Brain microvascular endothelial cell (primary cell): ENCODE results near the gene ZNF132.

ENCODE experiments used
- DNase-seq: peaks from one replicate; pipeline ENCODE4 v3.0.0-alpha.2; 2020
- H3K27ac ChIP-seq: fragments of 250-450 bp; sonication (Bioruptor Pico); 2 replicates; pipeline ENCODE4 v1.5.1; 2020; ENCODE audit warnings: mild to moderate bottlenecking, moderate library complexity
- H3K27me3 ChIP-seq: fragments of 250-450 bp; sonication (Bioruptor Pico); replicated peaks from 2 replicates; pipeline ENCODE4 v1.5.1; 2020; ENCODE audit warnings: mild to moderate bottlenecking
- H3K36me3 ChIP-seq: fragments of 250-450 bp; sonication (Bioruptor Pico); replicated peaks from 2 replicates; pipeline ENCODE4 v1.5.1; 2020; ENCODE audit warnings: mild to moderate bottlenecking
- H3K4me3 ChIP-seq: 2 replicates; pipeline ENCODE4 v1.5.1; 2011; ENCODE audit warnings: low read depth, mild to moderate bottlenecking, control low read depth, low read length, moderate library complexity
- CTCF ChIP-seq: IDR thresholded peaks from 2 replicates; pipeline ENCODE4 v1.5.1; 2011; ENCODE audit warnings: low read depth, mild to moderate bottlenecking, moderate library complexity, low read length, control low read depth, inconsistent platforms; ENCODE audit errors: missing control alignments
- in situ Hi-C: cut with HindIII; loops from 2 replicates; pipeline ENCODE4 v1.10.0; 2017; ENCODE audit warnings: low sequenced_read_pairs, low pct_ligation_motif_present

The ZNF132 gene

GRCh38 chr19:58469241-58470013 is 29.5 kb upstream of the ZNF132 start:
- Histone ChIP-seq H3K36me3 (peaks cover 17% of the 10 kb centered on the region), H3K27me3 (no peaks in the 10 kb centered on the region), H3K4me3 (no peak overlapping the region), H3K27ac (no peak overlapping the region)
- in situ Hi-C loops = no loop called here
- TF ChIP-seq CTCF = no peak
- no peak for DNase-seq

GRCh38 chr19:58468216-58468839 is 28.4 kb upstream of the ZNF132 start:
- in situ Hi-C loops = no loop called here
- Histone ChIP-seq H3K27me3 (no peaks in the 10 kb centered on the region), H3K27ac (no peak overlapping the region), H3K36me3 (peaks cover 17% of the 10 kb centered on the region), H3K4me3 (peak overlapping the region; percentile 26)
- TF ChIP-seq CTCF = no peak
- DNase-seq = no peak

- in situ Hi-C loops = no loop called here
- Histone ChIP-seq H3K36me3 (peaks cover 8% of the 10 kb centered on the region), H3K27ac (peak within 1 kb of the TSS; percentile 11), H3K4me3 (peak within 1 kb of the TSS; percentile 75), H3K27me3 (no peaks in the 10 kb centered on the region)
- TF ChIP-seq CTCF = no peak
- peak; percentile 93 for DNase-seq
Measured at GRCh38 chr19:58466760-58467589, 27.0 kb upstream of the ZNF132 start, which contains the start of gene ZNF324. TSS of gene ZNF324 (plus strand) at chr19:58467080. CDS start at chr19:58469186, 2,106 bp downstream.

GRCh38 chr19:58466089-58466759 is 26.3 kb upstream of the ZNF132 start:
- TF ChIP-seq CTCF = no peak
- H3K4me3 ChIP-seq = peak overlapping the region; percentile 75
- in situ Hi-C loops = no loop called here
- H3K27me3 ChIP-seq = no peaks in the 10 kb centered on the region
- no peak for DNase-seq
- H3K36me3 ChIP-seq = peaks cover 3% of the 10 kb centered on the region
- H3K27ac ChIP-seq = no peak overlapping the region

- in situ Hi-C loops = no loop called here
- Histone ChIP-seq H3K36me3 (peaks cover 13% of the 10 kb centered on the region), H3K4me3 (no peak overlapping the region), H3K27me3 (no peaks in the 10 kb centered on the region), H3K27ac (no peak overlapping the region)
- no peak for DNase-seq
- no peak for TF ChIP-seq CTCF
Measured at GRCh38 chr19:58460039-58460438, 20.1 kb upstream of the ZNF132 start.
